OCI-LY1 (cell line): ENCODE measurements around the gene C6orf62.
"Not testable (repeated sequence)": the region's sequence is repeated elsewhere in the genome, so short reads cannot be mapped to it uniquely, and the experiment has no call there.

Experiments used
- H2AFZ ChIP-seq: fragments of 200-600 bp; sonication (generic), shearing (Covaris generic); 2 replicates; pipeline ENCODE4 v1.6.0; 2014; ENCODE audit warnings: antibody characterized with exemption, mild to moderate bottlenecking, low read length
- H3F3A ChIP-seq: fragments of 200-600 bp; sonication (generic), shearing (Covaris generic); 2 replicates; pipeline ENCODE4 v1.6.0; 2014; ENCODE audit warnings: mild to moderate bottlenecking, antibody characterized with exemption, low read length, moderate library complexity; ENCODE audit not compliant: insufficient read depth
- H3K27ac ChIP-seq: fragments of 200-600 bp; sonication (generic); 2 replicates; pipeline ENCODE4 v1.5.1; 2014; ENCODE audit warnings: low read length, mixed run types, mild to moderate bottlenecking, low read depth; ENCODE audit not compliant: poor library complexity, severe bottlenecking
- H3K27me3 ChIP-seq: fragments of 200-600 bp; sonication (generic); 2 replicates; pipeline ENCODE4 v1.6.0; 2014; ENCODE audit warnings: antibody characterized with exemption, mild to moderate bottlenecking, low read length, moderate library complexity; ENCODE audit not compliant: insufficient read depth
- H3K36me3 ChIP-seq: fragments of 200-600 bp; sonication (generic); 2 replicates; pipeline ENCODE4 v1.6.1; 2014; ENCODE audit warnings: mild to moderate bottlenecking, antibody characterized with exemption, low read length, moderate library complexity, mixed read lengths; ENCODE audit not compliant: insufficient read depth
- H3K4me1 ChIP-seq: fragments of 200-600 bp; sonication (generic); 2 replicates; pipeline ENCODE4 v1.5.1; 2014; ENCODE audit warnings: mild to moderate bottlenecking, low read length, moderate library complexity; ENCODE audit not compliant: insufficient read depth, severe bottlenecking
- H3K4me2 ChIP-seq: fragments of 200-600 bp; sonication (generic), shearing (Covaris generic); 2 replicates; pipeline ENCODE4 v1.6.1; 2014; ENCODE audit warnings: low read length
- H3K4me3 ChIP-seq: fragments of 200-600 bp; sonication (generic); 2 replicates; pipeline ENCODE4 v1.5.1; 2014; ENCODE audit warnings: low read length, low read depth, mild to moderate bottlenecking, mixed read lengths; ENCODE audit not compliant: poor library complexity, severe bottlenecking
- H3K79me2 ChIP-seq: fragments of 200-600 bp; shearing (Covaris generic); 2 replicates; pipeline ENCODE4 v1.6.1; 2016; ENCODE audit warnings: mixed run types, low read length, mixed read lengths; ENCODE audit not compliant: insufficient read depth
- H3K9ac ChIP-seq: fragments of 200-600 bp; sonication (generic), shearing (Covaris generic); 2 replicates; pipeline ENCODE4 v1.6.1; 2014; ENCODE audit warnings: mild to moderate bottlenecking, low read length, mixed read lengths
- H3K9me2 ChIP-seq: fragments of 200-600 bp; sonication (generic), shearing (Covaris generic); 2 replicates; pipeline ENCODE4 v1.6.1; 2014; ENCODE audit warnings: low read depth, mild to moderate bottlenecking, low read length, mixed read lengths
- H3K9me3 ChIP-seq: fragments of 200-600 bp; shearing (Covaris generic); 2 replicates; pipeline ENCODE4 v1.6.1; 2014; ENCODE audit warnings: low read length, mixed read lengths
- H4K20me1 ChIP-seq: fragments of 200-600 bp; sonication (generic), shearing (Covaris generic); 2 replicates; pipeline ENCODE4 v1.6.0; 2016; ENCODE audit warnings: mild to moderate bottlenecking, low read length; ENCODE audit not compliant: insufficient read depth
- CTCF ChIP-seq: fragments of 200-600 bp; sonication (generic), shearing (Covaris generic); IDR thresholded peaks from 2 replicates; pipeline ENCODE4 v1.5.1; 2017; ENCODE audit warnings: mild to moderate bottlenecking, antibody characterized with exemption, low read length, moderate library complexity, mixed read lengths
- EZH2 ChIP-seq: fragments of 200-600 bp; sonication (generic), shearing (Covaris generic); IDR thresholded peaks from 2 replicates; pipeline ENCODE4 v1.8.0; 2017; ENCODE audit warnings: borderline replicate concordance, mixed run types, mild to moderate bottlenecking, antibody characterized with exemption, low read length, moderate library complexity, mixed read lengths

C6orf62 gene

GRCh38 chr6:24764833-24765828 lies 46.2 kb upstream of the C6orf62 start:
- peaks cover 15% of the 10 kb centered on the region for H3K4me1 ChIP-seq
- not testable (repeated sequence) for H2AFZ ChIP-seq, H3K9me2 ChIP-seq, H3K4me3 ChIP-seq, H3K27me3 ChIP-seq, H3F3A ChIP-seq, H3K36me3 ChIP-seq, H3K9me3 ChIP-seq, H3K79me2 ChIP-seq, H3K9ac ChIP-seq, H3K4me2 ChIP-seq, H4K20me1 ChIP-seq, H3K27ac ChIP-seq

DNA sequence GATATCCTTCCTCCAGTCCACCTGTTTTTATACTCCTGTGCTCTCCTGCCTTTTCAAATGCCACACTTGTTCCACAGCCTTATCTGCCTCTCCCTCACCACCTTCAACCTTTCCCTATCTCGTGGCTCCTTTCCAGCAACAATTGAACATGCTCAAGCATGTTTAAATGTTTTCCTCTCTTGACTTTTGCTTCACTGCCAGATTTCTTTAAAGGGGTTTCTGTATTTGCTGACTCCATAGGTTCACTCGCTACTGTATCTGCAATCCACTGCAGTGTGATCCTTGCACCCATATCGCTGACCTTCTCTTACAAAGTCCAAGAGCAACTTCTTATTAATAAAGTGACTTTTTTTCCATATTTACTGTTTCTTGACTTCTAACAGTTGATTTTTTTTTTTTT lies 44.6 kb upstream of the C6orf62 start:
- Histone ChIP-seq H3K36me3 (no peaks in the 10 kb centered on the region), H3K27me3 (no peaks in the 10 kb centered on the region), H3K27ac (no peak overlapping the region), H3K4me1 (peaks cover 15% of the 10 kb centered on the region), H2AFZ (no peak overlapping the region), H3K4me2 (no peak overlapping the region), H3K79me2 (no peaks in the 10 kb centered on the region), H3K4me3 (no peak overlapping the region), H3K9ac (no peak overlapping the region), H3K9me3 (no peaks in the 10 kb centered on the region), H4K20me1 (no peaks in the 10 kb centered on the region), H3K9me2 (no peaks in the 10 kb centered on the region), H3F3A (no peaks in the 10 kb centered on the region)
- no peak for TF ChIP-seq CTCF
- no peak for TF ChIP-seq EZH2

DNA sequence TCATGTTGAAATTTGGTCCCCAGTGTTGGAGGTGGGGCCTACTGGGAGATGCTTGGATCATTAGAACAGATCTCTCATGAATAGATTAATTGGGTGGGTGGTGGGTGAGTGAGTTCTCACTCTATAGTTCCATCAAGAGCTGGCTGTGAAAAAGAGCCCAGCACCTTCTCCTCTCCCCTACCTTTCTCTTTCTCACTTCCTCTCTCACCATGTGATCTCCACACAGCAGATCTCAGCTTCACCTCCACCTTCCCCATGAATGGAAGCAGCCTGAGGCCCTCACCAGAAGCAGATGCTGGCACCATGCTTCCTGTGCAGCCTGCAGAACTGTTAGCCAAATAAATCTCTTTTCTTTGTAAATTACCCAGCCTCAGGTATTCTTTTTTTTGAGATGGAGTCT lies 42.9 kb upstream of the C6orf62 start:
- Histone ChIP-seq H3K36me3 (no peaks in the 10 kb centered on the region), H3K79me2 (no peaks in the 10 kb centered on the region), H3F3A (no peaks in the 10 kb centered on the region), H3K4me2 (no peak overlapping the region), H3K9ac (no peak overlapping the region), H4K20me1 (no peaks in the 10 kb centered on the region), H3K27ac (no peak overlapping the region), H3K4me1 (peaks cover 11% of the 10 kb centered on the region), H3K9me3 (no peaks in the 10 kb centered on the region), H2AFZ (no peak overlapping the region), H3K27me3 (no peaks in the 10 kb centered on the region), H3K4me3 (no peak overlapping the region), H3K9me2 (no peaks in the 10 kb centered on the region)
- TF ChIP-seq CTCF (no peak), EZH2 (no peak)
